GM23338 (cell line): ENCODE data around the gene PLEKHA7. TPM values are rescaled to one million over a fixed set of nuclear protein-coding genes. Genes with fewer than 3 reads are reported as not detected.

ENCODE experiments used
- ATAC-seq: fragments of 200-7000 bp; cut with Tn5 transposase; 3 replicates; pipeline ENCODE4 v1.9.1; 2020
- DNase-seq: peaks from one replicate; pipeline ENCODE4 v3.0.0-alpha.2; 2015; ENCODE audit warnings: low spot score
- H2AFZ ChIP-seq: fragments of 200-600 bp; sonication (generic); 2 replicates; pipeline ENCODE4 v1.8.0; 2016; ENCODE audit warnings: antibody characterized with exemption, mild to moderate bottlenecking, moderate library complexity
- H3F3A ChIP-seq: fragments of 200-600 bp; sonication (generic); replicated peaks from 2 replicates; pipeline ENCODE4 v1.8.0; 2017; ENCODE audit warnings: antibody characterized with exemption, mixed run types, low read depth
- H3K27ac ChIP-seq: fragments of 200-600 bp; sonication (generic); 2 replicates; pipeline ENCODE4 v1.6.1; 2016; ENCODE audit warnings: low read depth
- H3K27me3 ChIP-seq: fragments of 200-600 bp; sonication (generic); 2 replicates; pipeline ENCODE4 v1.8.0; 2016; ENCODE audit warnings: mild to moderate bottlenecking, mixed run types, moderate library complexity; ENCODE audit not compliant: insufficient read depth
- H3K36me3 ChIP-seq: fragments of 200-600 bp; sonication (generic); 2 replicates; pipeline ENCODE4 v1.8.0; 2016; ENCODE audit warnings: mild to moderate bottlenecking; ENCODE audit not compliant: insufficient read depth
- H3K4me1 ChIP-seq: fragments of 200-600 bp; sonication (generic); 2 replicates; pipeline ENCODE4 v1.8.0; 2016; ENCODE audit warnings: mild to moderate bottlenecking, moderate library complexity; ENCODE audit not compliant: insufficient read depth
- H3K4me2 ChIP-seq: fragments of 200-600 bp; sonication (generic); 2 replicates; pipeline ENCODE4 v1.7.1; 2017; ENCODE audit warnings: mixed run types
- H3K4me3 ChIP-seq: fragments of 200-600 bp; sonication (generic); 2 replicates; pipeline ENCODE4 v1.6.1; 2016; ENCODE audit warnings: mixed run types
- H3K79me2 ChIP-seq: fragments of 200-600 bp; sonication (generic); replicated peaks from 2 replicates; pipeline ENCODE4 v1.8.0; 2017; ENCODE audit warnings: mild to moderate bottlenecking; ENCODE audit not compliant: insufficient read depth
- H3K9me2 ChIP-seq: fragments of 200-600 bp; sonication (generic); 2 replicates; pipeline ENCODE4 v1.8.0; 2017; ENCODE audit not compliant: insufficient read depth
- H4K20me1 ChIP-seq: fragments of 200-600 bp; sonication (generic); replicated peaks from 2 replicates; pipeline ENCODE4 v1.8.0; 2017; ENCODE audit warnings: mild to moderate bottlenecking; ENCODE audit not compliant: insufficient read depth
- H3K27ac Mint-ChIP-seq: 2 replicates; pipeline ENCODE4 v1.8.0; 2020; ENCODE audit warnings: inconsistent platforms, mild to moderate bottlenecking, moderate library complexity, mixed read lengths
- H3K27me3 Mint-ChIP-seq: 3 replicates; pipeline ENCODE4 v1.8.0; 2022; ENCODE audit warnings: low read depth, mild to moderate bottlenecking, moderate library complexity, mixed read lengths, inconsistent platforms; ENCODE audit not compliant: insufficient read depth, poor library complexity
- H3K36me3 Mint-ChIP-seq: 3 replicates; pipeline ENCODE4 v1.8.0; 2021; ENCODE audit warnings: low read depth, mild to moderate bottlenecking, inconsistent platforms, moderate library complexity, mixed read lengths
- H3K4me1 Mint-ChIP-seq: 3 replicates; pipeline ENCODE4 v1.8.0; 2020; ENCODE audit warnings: mild to moderate bottlenecking, inconsistent platforms, mixed read lengths
- H3K4me3 Mint-ChIP-seq: 3 replicates; pipeline ENCODE4 v1.8.0; 2021; ENCODE audit warnings: moderate library complexity, mild to moderate bottlenecking, inconsistent platforms, mixed read lengths
- H3K9me3 Mint-ChIP-seq: 3 replicates; pipeline ENCODE4 v1.8.0; 2020; ENCODE audit warnings: moderate library complexity, mild to moderate bottlenecking, inconsistent platforms, mixed read lengths
- CTCF ChIP-seq, 2 experiments: fragments of 200-600 bp in 1 of 2; sonication (generic) in 1 of 2; conservative IDR thresholded peaks; 2 replicates each; pipeline versions ENCODE4 v1.5.1 to v1.6.1; 2016 to 2017; ENCODE audit warnings: antibody characterized with exemption in 2 of 2, low read depth in 2 of 2, mild to moderate bottlenecking in 2 of 2, moderate library complexity in 1 of 2
- ETS1 ChIP-seq: IDR thresholded peaks from 2 replicates; pipeline ENCODE4 v1.6.1; 2016; ENCODE audit warnings: antibody characterized with exemption
- EZH2phosphoT487 ChIP-seq: fragments of 200-600 bp; sonication (generic); IDR thresholded peaks from one replicate; pipeline ENCODE4 v1.8.1; 2018; ENCODE audit warnings: antibody characterized with exemption; ENCODE audit not compliant: unreplicated experiment
- JUNB ChIP-seq: IDR thresholded peaks from one replicate; pipeline ENCODE4 v1.6.1; 2016; ENCODE audit warnings: antibody characterized with exemption; ENCODE audit not compliant: unreplicated experiment
- NANOG ChIP-seq: IDR thresholded peaks from 2 replicates; pipeline ENCODE4 v1.6.1; 2016; ENCODE audit warnings: antibody characterized with exemption, borderline replicate concordance
- REST ChIP-seq: IDR thresholded peaks from one replicate; pipeline ENCODE4 v1.6.1; 2018; ENCODE audit warnings: antibody characterized with exemption; ENCODE audit not compliant: unreplicated experiment
- STAT1 ChIP-seq: IDR thresholded peaks from one replicate; pipeline ENCODE4 v1.6.1; 2016; ENCODE audit warnings: antibody characterized with exemption; ENCODE audit not compliant: unreplicated experiment
- ZNF114 ChIP-seq: fragments of 250-450 bp; sonication (Bioruptor Pico); IDR thresholded peaks from 2 replicates; pipeline ENCODE4 v1.5.0; 2020; ENCODE audit warnings: mild to moderate bottlenecking, moderate library complexity
- ZNF331 ChIP-seq: fragments of 250-450 bp; sonication (Bioruptor Pico); IDR thresholded peaks from 2 replicates; pipeline ENCODE4 v1.5.0; 2020; ENCODE audit warnings: low read depth, mild to moderate bottlenecking, moderate library complexity
- ZNF462 ChIP-seq: fragments of 250-450 bp; sonication (Bioruptor Pico); IDR thresholded peaks from 2 replicates; pipeline ENCODE4 v1.5.0; 2020; ENCODE audit warnings: mild to moderate bottlenecking, moderate library complexity
- polyA plus RNA-seq: library from polyadenylated mRNA; unstranded; fragments of >200 nt; fragmentation: Nextera tagmentation; extraction: Ambion mirVana; gene quantifications from 2 replicates; pipeline ENCODE4 v1.2.1, GENCODE V29; 2016
- total RNA-seq: library from RNA; depleted of rRNA; stranded (reverse); fragments of >200 nt; shearing (Covaris generic); gene quantifications from 2 replicates; pipeline ENCODE4 v1.2.3, GENCODE V29; 2014

The PLEKHA7 gene
- total and polyA plus RNA-seq, 2 experiments from 2014 or later = 9.7 to 15.8 TPM

DNA sequence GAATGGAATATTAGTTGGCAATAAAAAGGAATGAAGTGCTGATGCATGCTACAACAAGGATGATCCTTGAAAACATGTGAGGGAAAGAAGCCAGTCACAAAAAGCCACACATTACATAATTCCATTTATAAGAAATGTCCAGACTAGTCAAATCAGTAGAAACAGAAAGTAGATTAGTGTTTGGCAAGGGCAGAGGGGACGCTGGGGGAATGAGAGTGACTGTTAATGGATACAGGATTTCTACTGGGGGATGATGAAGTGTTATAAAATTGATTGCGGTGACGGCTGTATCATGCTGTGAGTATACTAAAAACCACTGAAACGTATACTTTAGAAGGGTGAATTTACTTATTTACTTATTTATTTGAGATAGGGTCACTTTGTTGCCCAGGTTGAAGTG is 217.9 kb downstream of the PLEKHA7 start:
- no peak overlapping the region for H3K4me3 ChIP-seq
- no peak overlapping the region for H2AFZ ChIP-seq
- no peak for DNase-seq
- no peak for ATAC-seq
- H3K9me2 ChIP-seq = no peaks in the 10 kb centered on the region; the same call in 1 of the 2 replicates
- Mint-ChIP-seq H3K4me3 (no peak overlapping the region), H3K4me1 (no peaks in the 10 kb centered on the region), H3K9me3 (no peaks in the 10 kb centered on the region), H3K36me3 (peaks cover 6% of the 10 kb centered on the region; the same call in 2 of the 3 replicates), H3K27me3 (peaks cover 9% of the 10 kb centered on the region), H3K27ac (no peak overlapping the region)
- no peaks in the 10 kb centered on the region for H3K4me1 ChIP-seq
- no peaks in the 10 kb centered on the region for H3K79me2 ChIP-seq
- no peaks in the 10 kb centered on the region for H3K36me3 ChIP-seq
- H3K4me2 ChIP-seq = no peak overlapping the region
- H3K27ac ChIP-seq = no peak overlapping the region
- H3F3A ChIP-seq = no peaks in the 10 kb centered on the region
- no peak for TF ChIP-seq ETS1
- no peak for TF ChIP-seq ZNF114 (CRISPR knock-in tag)
- TF ChIP-seq NANOG = no peak
- no peak for TF ChIP-seq STAT1
- no peak for TF ChIP-seq REST
- no peak for TF ChIP-seq ZNF331 (CRISPR knock-in tag)
- no peak for TF ChIP-seq EZH2phosphoT487
- TF ChIP-seq CTCF (conservative IDR thresholded peaks at IDR 0.05; ENCODE audit: low read depth in 2 of 2) = no peak
- no peak for TF ChIP-seq ZNF462 (CRISPR knock-in tag)
- no peak for TF ChIP-seq JUNB
- H3K27me3 ChIP-seq = no peaks in the 10 kb centered on the region
- H4K20me1 ChIP-seq = no peaks in the 10 kb centered on the region
